Hepatocyte (in vitro differentiated cells): Measurements from ENCODE around the gene HLF.

Experiments used
- CTCF ChIP-seq: fragments of 200-600 bp; sonication (generic); IDR thresholded peaks from 2 replicates; pipeline ENCODE4 v1.5.1; 2016; ENCODE audit warnings: antibody characterized with exemption, mild to moderate bottlenecking; ENCODE audit not compliant: poor library complexity
- EZH2 ChIP-seq: fragments of 200-600 bp; sonication (generic); IDR thresholded peaks from 2 replicates; pipeline ENCODE4 v1.6.1; 2016; ENCODE audit warnings: antibody characterized with exemption, mild to moderate bottlenecking, borderline replicate concordance

GRCh38 chr17:55314784-55315491, 50.2 kb downstream of the HLF start:
- TF ChIP-seq EZH2, result no peak
- TF ChIP-seq CTCF, result no peak
